IPS-18c (cell line): ENCODE measurements around the gene DIS3L.
"Not testable (repeated sequence)": the region's sequence is repeated elsewhere in the genome, so short reads cannot be mapped to it uniquely, and the experiment has no call there.

Experiments used
- H3K4me3 ChIP-seq: 2 replicates; pipeline ENCODE4 v1.7.0; 2013; ENCODE audit warnings: low read depth, mild to moderate bottlenecking, low read length, moderate library complexity; ENCODE audit not compliant: insufficient read depth
- H3K9me3 ChIP-seq: one replicate; pipeline ENCODE4 v1.6.1; 2013; ENCODE audit warnings: mild to moderate bottlenecking, low read length, moderate library complexity; ENCODE audit not compliant: control insufficient read depth, insufficient read depth

DIS3L gene

GRCh38 chr15:66293419-66294156 is at the start of gene DIS3L:
DIS3L (plus strand) TSS chr15:66293568; CDS start chr15:66293597, 29 bp downstream.
- Histone ChIP-seq H3K9me3 (no peaks in the 10 kb centered on the region), H3K4me3 (peak within 1 kb of the TSS; percentile 71)

DNA sequence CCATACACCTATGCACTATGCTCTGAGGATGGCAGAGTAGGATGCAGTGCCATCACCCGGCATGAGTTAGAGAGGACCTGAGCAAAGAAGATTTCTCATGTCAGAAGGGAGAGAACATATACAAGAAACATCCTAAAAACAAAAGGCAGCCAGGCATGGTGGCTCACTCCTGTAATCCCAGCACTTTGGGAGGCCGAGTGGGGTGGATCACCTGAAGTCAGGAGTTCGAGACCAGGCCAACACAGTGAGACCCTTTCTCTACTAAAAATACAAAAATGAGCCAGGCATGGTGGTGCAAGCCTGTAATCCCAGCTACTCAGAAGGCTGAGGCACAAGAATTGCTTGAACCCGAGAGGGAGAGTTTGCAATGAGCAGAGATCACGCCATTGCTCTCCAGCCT is 47.5 kb upstream of the DIS3L start:
- not testable (repeated sequence) for H3K9me3 ChIP-seq, H3K4me3 ChIP-seq

- Histone ChIP-seq H3K4me3 (no peak overlapping the region), H3K9me3 (peaks cover 2% of the 10 kb centered on the region)
Observed at GRCh38 chr15:66246937-66247336, 46.4 kb upstream of the DIS3L start.

- Histone ChIP-seq H3K4me3 (0 out of 2 replicates have a peak overlapping the region, but pooled peaks have one; percentile 17), H3K9me3 (peaks cover 2% of the 10 kb centered on the region)
Observed at GRCh38 chr15:66249605-66250174, 43.7 kb upstream of the DIS3L start.

DNA sequence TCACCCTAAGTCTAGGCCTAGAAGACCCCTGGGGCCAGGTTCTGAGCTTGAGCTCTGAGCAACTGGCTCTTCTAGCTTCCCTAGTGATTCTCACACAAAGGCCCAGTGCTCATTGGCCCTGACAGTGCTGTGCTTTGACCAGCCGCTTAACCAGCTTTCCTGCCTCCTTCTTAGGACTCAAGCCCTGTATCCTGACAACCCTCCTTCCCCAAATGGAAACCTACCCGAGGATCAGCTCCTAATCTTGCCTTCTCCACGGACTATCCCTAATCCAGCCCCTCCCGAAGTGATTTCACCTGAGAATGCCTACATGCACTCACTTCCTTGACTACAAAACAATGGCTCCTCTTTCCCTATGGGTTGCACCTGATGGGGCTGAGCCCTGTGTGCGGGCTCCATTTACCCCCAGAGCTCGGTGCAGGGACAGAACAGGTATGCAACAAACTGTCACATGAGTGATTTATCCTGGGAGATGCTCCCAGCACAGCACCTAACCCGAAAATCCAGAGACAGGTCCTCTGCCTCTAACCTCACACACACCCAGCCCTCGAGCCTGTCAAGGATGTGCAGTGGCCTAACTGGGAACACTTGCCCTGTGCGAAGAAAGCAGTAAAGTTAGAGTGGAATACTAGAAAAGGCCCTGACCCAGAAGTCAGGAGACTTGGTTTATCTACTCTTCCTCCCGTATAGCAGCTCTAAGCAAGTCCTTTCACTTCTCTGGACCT is 42.1 kb upstream of the DIS3L start:
- Histone ChIP-seq H3K4me3 (peak overlapping the region; percentile 46; the same call in 1 of the 2 replicates), H3K9me3 (peaks cover 2% of the 10 kb centered on the region)

DNA sequence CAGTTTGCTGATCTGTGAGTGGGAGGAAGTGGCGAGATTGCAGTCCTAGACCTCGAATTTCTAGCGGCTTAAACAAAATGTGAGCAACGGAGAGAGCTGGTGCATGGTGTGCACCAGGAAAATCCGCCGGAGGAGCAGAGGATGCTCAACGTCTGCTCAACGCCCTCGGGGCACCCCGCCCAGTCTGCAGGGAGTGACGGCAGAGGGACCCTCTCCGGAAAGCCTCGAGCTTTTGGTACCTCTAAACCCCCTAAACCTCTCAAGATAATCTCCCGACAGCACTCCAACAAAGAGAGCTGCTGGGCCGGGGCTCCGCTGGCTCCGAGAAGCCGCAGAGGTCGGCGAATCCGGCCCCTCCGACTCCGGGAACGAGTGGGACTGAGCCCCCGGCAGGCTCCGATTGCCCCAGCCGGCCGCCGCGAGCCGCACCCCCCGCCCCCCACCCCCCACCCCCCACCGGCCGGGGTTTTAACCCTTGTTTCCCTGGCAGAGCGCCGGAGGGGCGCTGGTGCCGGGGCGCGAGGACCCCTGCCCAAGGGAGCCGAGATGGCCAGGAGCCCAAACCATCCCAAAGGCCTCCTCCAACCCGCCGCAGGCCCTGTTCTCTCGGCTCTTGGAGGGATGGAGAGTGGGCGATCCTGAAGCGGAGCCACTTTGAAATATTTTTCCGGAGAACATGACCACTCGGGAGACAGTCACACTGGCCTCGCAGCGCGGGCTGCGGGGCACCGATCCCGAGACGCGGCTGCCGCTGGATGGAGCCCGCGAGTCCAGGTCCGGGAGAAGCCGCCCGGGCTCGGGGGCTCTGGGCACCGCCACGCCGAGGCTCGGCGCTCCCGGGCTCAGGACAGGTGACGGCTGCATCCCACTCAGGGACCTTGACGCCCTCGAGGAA is 41.3 kb upstream of the DIS3L start:
- H3K9me3 ChIP-seq: peaks cover 2% of the 10 kb centered on the region
- peak overlapping the region; percentile 83 for H3K4me3 ChIP-seq

- peak overlapping the region; percentile 83 for H3K4me3 ChIP-seq
Observed at GRCh38 chr15:66252685-66253417, 40.5 kb upstream of the DIS3L start.

DNA sequence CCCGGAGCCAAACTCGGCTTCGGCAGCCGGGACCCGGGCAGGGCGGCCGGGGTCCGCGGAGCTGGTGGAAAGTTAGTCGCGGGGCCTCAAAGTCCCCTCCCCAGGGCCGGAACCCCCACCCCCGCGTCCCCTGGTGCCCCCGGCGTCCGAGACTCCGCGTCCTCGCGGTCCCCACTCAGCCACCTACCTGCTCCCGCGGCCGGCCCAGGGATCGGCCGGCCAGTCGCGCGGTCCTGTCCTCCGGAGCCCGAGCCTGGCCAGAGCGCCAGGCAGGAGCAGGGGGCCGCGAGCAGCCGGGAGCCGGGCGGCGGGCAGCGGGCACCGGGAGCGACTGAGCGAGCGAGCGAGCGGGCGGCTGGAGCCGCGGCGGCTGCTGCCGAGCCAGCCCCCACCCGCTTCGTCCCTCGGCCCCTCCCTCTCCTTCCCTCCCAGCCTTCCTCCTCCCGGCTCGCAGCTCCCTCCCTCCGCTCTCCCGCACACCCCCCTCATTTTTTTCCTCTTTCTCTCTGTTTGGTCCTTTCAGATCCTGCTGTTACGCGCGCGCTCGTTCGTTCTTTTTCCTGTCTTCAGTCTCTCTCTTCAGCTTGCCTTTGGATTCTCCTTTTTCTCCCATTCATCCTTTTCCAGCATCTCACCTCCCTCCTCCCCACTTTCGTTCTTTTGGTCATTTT is 39.8 kb upstream of the DIS3L start, which contains the start of gene MEGF11:
TSS of gene MEGF11 (minus strand) at position 333 of the 671 bp plus-strand sequence. CDS start 125,347 bp downstream, outside the sequence.
- Histone ChIP-seq H3K4me3 (peak within 1 kb of the TSS; percentile 83), H3K9me3 (peaks cover 2% of the 10 kb centered on the region)

More at GRCh38 chr15:66252685-66253417, 40.5 kb upstream of the DIS3L start:
- H3K9me3 ChIP-seq: peaks cover 2% of the 10 kb centered on the region

DNA sequence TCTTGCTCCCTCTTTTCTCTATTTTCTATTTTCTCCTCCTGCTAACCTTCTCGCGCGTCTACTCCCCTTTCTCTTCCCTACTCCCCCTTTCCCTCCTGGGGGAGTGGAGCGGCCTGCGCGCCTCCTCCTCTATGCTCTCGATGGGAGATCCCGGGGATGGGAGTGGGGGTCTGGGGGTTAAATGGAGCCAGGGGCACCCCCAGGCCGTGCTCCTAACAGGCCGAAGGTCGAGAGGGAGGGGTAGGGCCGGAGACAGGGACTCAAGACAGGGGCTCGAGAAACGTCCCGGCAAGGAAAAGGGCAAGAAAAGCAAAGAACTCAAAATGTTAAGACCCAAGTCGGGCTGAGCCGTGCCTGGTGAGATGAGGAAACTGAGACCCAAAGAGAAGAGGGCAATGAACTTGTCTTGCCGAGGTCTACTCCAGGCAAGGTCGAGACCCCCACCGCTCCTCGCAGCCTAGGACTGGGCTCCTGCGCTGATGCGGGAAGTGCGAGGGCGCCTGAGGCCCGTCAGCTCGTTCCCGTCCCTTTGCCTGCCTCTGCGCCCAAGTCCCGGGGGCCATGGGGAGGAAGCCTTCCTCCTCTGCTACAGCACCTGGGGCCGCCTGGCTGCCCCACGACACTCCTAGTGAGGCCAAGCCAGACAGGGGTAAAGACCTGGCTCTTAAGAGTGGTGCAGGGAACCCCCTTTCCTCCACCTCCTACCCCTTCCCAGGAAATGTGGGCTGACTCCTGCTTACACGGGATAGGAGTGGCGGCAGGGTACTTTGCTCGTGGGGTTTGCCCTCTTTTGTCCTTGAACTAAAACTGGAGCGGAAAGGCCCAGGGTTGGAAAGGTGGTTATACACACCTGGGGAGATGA is 39.0 kb upstream of the DIS3L start:
- H3K4me3 ChIP-seq: peak overlapping the region; percentile 83
- peaks cover 2% of the 10 kb centered on the region for H3K9me3 ChIP-seq

- Histone ChIP-seq H3K9me3 (peaks cover 2% of the 10 kb centered on the region), H3K4me3 (peak overlapping the region; percentile 83)
Observed at GRCh38 chr15:66254951-66255676, 38.3 kb upstream of the DIS3L start.

- Histone ChIP-seq H3K4me3 (no peak overlapping the region), H3K9me3 (peaks cover 2% of the 10 kb centered on the region)
Observed at GRCh38 chr15:66256692-66257091, 36.7 kb upstream of the DIS3L start.

DNA sequence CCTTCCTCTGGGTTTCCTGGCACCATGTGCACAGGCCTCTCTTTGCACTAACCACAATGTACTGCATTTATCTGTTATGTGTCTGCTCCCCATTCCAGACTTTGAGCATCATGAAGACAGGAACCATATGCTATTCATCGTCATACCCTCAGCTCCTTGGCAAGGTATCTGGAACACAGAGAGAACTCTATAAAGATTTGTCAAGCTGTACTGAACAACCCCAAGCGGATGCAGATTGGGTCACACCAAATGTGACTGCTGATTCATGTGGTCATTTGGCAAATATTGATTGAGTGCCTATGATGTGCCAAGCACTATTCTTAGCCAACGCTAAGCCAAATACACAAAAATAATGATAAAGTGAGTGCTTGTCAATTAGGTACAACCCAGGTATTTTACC is 32.3 kb upstream of the DIS3L start:
- H3K9me3 ChIP-seq: no peaks in the 10 kb centered on the region
- H3K4me3 ChIP-seq: no peak overlapping the region

GRCh38 chr15:66262837-66263236 is 30.5 kb upstream of the DIS3L start:
- not testable (repeated sequence) for H3K9me3 ChIP-seq, H3K4me3 ChIP-seq

DNA sequence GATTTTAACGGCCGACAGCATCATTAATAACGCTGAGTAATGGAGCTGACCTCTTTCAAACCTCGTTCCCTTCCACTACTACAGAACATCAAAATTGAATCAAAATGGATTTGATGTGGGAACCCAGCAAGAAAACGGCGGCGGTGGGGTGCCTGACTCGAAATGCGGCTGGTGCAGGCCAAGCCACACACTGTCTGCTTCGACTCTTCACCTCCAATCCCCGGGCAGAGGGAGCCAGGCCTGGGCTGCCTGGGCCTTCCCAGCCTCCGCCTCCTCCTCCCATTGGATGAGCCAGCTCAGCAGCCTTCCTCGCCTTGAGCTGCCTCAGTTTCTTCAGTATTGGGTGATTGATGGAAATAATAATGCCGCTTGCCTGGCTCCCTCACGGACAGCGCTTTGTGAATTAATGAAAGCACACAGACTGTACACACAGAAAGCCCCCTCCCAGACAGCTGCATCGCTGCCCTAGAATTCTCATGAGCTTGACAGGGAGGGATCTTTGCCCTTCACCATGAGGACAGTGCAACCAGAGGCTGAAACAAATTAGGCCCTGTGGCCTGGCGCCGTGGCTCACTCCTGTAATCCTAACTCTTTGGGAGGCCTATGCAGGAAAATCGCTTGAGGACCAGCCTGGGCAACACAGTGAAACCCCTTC is 28.4 kb upstream of the DIS3L start:
- H3K4me3 ChIP-seq: no peak overlapping the region
- H3K9me3 ChIP-seq: no peaks in the 10 kb centered on the region
